Thymus (tissue), 11 donors: Measurements from ENCODE around the gene FNBP1L. TPM values are rescaled to one million over a fixed set of nuclear protein-coding genes. Genes with fewer than 3 reads are reported as not detected.
"Not testable (repeated sequence)": the region's sequence is repeated elsewhere in the genome, so short reads cannot be mapped to it uniquely, and the experiment has no call there.

Source experiments
- DNase-seq, 9 donors: peaks; one replicate each; pipeline ENCODE4 v3.0.0-alpha.2; 2013; ENCODE audit warnings: low spot score in 9 of 9, low read depth in 6 of 9, missing footprints in 1 of 9
- H3K27ac ChIP-seq, 2 donors: one replicate each; pipeline ENCODE4 v1.5.1; 2013; ENCODE audit warnings: control low read depth in 1 of 2, low read depth in 1 of 2, low read length in 1 of 2, mild to moderate bottlenecking in 1 of 2, moderate library complexity in 1 of 2
- H3K27me3 ChIP-seq, 2 donors: one replicate each; pipeline ENCODE4 v1.5.1; 2013; ENCODE audit warnings: low read length in 1 of 2; ENCODE audit not compliant: control insufficient read depth in 2 of 2, insufficient read depth in 1 of 2
- H3K36me3 ChIP-seq, 2 donors: one replicate each; pipeline ENCODE4 v1.5.1; 2013; ENCODE audit warnings: low read length in 1 of 2, mild to moderate bottlenecking in 1 of 2, moderate library complexity in 1 of 2; ENCODE audit not compliant: control insufficient read depth in 2 of 2, insufficient read depth in 2 of 2
- H3K4me1 ChIP-seq, 2 donors: one replicate each; pipeline ENCODE4 v1.5.1; 2013; ENCODE audit warnings: low read length in 2 of 2; ENCODE audit not compliant: control insufficient read depth in 2 of 2, insufficient read depth in 2 of 2
- H3K4me3 ChIP-seq, 2 donors: one replicate each; pipeline ENCODE4 v1.5.1; 2013; ENCODE audit warnings: low read length in 2 of 2, control low read depth in 1 of 2, mild to moderate bottlenecking in 1 of 2
- H3K9me3 ChIP-seq, 2 donors: one replicate each; pipeline ENCODE4 v1.5.1; 2013; ENCODE audit warnings: low read length in 1 of 2, mild to moderate bottlenecking in 1 of 2; ENCODE audit not compliant: control insufficient read depth in 2 of 2, insufficient read depth in 1 of 2
- WGBS: extraction: QIAGEN DNeasy Blood & Tissue Kit; methylation state at CpG from one replicate; pipeline ENCODE4 v1.1.7; 2013; 5-methylcytosine and 5-hydroxymethylcytosine counted together
- polyA plus RNA-seq: library from polyadenylated mRNA; stranded (reverse); fragments of 200-250 nt; gene quantifications from one replicate; pipeline ENCODE4 v1.2.3, GENCODE V29; 2013
- total RNA-seq: library from RNA; stranded (reverse); fragments of 120-200 nt; gene quantifications from one replicate; pipeline ENCODE4 v1.2.4, GENCODE V29; 2013
- donor health status: healthy.

The FNBP1L gene
- total and polyA plus RNA-seq, 2 donors: 8.9 to 13.1 TPM

DNA sequence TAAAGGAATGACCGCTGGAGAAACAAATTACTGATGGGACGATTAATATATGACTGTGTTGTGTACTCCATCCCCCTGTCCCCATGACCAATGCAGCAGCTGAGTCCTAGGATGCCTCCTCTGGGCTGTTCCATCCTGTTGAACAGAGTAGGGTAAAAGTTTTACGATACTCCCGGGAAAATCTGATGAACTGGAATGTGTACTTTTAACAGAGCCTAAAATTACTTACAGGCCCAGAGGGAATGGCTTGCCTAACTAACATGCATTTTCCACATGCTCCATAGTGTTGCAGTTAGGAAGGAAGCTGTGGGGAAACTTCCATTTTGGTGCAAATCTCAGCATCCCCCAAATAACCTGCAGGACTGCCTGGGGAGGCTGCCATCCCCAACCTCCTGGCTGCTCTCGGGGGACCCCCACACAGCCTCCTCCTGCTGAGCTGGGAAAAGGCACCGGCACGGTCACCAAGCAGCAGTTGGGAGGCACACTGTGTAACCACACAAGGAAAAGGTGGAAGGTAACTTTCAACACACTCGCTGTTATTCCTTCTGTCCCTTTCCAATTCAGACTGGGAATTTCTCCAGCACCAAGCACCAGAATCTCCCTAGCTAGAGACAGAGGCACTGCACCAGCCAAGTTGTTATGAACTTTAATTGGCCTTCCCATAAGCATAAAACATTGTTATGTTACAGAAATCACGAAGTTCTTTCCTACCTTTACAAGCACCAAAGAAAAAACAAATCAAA lies 136.5 kb downstream of the FNBP1L start:
- Histone ChIP-seq H3K36me3 (peaks cover 0 to 6% of the 10 kb centered on the region in 2 donors), H3K27ac (no peak overlapping the region), H3K9me3 (no peaks in the 10 kb centered on the region), H3K27me3 (no peaks in the 10 kb centered on the region), H3K4me1 (peaks cover 0 to 7% of the 10 kb centered on the region in 2 donors), H3K4me3 (no peak overlapping the region)
- no peak for DNase-seq
- WGBS: 85% methylated on average over 9 of the region's 9 CpGs

- H3K27ac ChIP-seq: peak overlapping the region in 1 of 2 donors; percentile 40
- no peak for DNase-seq
- WGBS: 95% methylated on average over 13 of the region's 13 CpGs
- no peak overlapping the region for H3K4me3 ChIP-seq
- no peaks in the 10 kb centered on the region for H3K27me3 ChIP-seq
- peaks cover 0 to 6% of the 10 kb centered on the region in 2 donors for H3K36me3 ChIP-seq
- H3K9me3 ChIP-seq: no peaks in the 10 kb centered on the region
- peaks cover 0 to 7% of the 10 kb centered on the region in 2 donors for H3K4me1 ChIP-seq
Observed at GRCh38 chr1:93585059-93585966, 137.4 kb downstream of the FNBP1L start.

DNA sequence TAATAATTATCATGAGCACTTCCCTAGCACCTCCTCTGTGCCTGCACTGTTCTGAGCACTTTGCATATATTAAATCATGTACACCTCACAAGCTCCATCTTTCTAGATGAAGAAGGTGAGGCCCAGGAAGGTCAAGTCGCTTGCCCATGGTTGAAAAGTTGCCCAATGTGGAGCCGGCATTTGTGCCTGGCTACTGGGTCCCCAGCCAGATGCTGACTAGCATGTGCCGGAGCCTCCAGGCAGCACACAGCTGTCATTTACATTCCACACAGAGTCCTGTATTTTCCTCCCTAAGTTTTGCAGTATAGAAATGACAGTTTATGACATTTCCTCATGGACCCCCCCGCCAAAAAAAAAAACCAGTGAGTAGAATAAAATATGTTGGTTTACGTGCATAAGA lies 139.4 kb downstream of the FNBP1L start:
- H3K27ac ChIP-seq: no peak overlapping the region
- peaks cover 0 to 6% of the 10 kb centered on the region in 2 donors for H3K36me3 ChIP-seq
- no peaks in the 10 kb centered on the region for H3K27me3 ChIP-seq
- WGBS: 97% methylated on average over 5 of the region's 5 CpGs
- H3K4me3 ChIP-seq: no peak overlapping the region
- H3K4me1 ChIP-seq: peaks cover 0 to 18% of the 10 kb centered on the region in 2 donors
- DNase-seq: no peak
- H3K9me3 ChIP-seq: no peaks in the 10 kb centered on the region

GRCh38 chr1:93588206-93588605 lies 140.3 kb downstream of the FNBP1L start:
- peaks cover 0 to 3% of the 10 kb centered on the region in 2 donors for H3K36me3 ChIP-seq
- no peak overlapping the region for H3K4me3 ChIP-seq
- H3K4me1 ChIP-seq: peaks cover 0 to 18% of the 10 kb centered on the region in 2 donors
- H3K27me3 ChIP-seq: no peaks in the 10 kb centered on the region
- WGBS: 38% methylated on average over 6 of the region's 6 CpGs
- H3K9me3 ChIP-seq: no peaks in the 10 kb centered on the region
- H3K27ac ChIP-seq: peak overlapping the region in 1 of 2 donors; percentile 15
- DNase-seq: no peak

DNA sequence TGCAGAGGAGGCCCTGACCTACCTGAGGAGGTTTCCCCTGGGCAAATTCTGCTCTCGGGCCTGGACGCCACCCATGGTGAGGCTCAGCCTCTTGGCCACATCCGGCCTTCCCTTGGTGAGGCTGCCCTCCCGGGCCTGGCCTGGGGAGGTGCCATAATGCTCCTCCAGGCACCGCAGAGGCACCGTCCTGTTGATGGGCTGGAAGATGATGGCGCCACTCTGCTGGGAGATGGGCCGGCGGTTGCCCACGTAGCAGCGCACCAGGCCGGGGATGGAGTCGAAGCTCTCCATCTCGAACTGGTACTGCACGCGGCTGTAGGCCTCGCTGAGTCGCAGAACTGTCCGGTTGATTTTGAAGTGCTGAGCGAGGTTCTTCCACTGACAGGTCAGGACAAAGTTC lies 141.0 kb downstream of the FNBP1L start:
- H3K4me3 ChIP-seq: no peak overlapping the region
- H3K36me3 ChIP-seq: peaks cover 0 to 3% of the 10 kb centered on the region in 2 donors
- H3K27ac ChIP-seq: no peak overlapping the region
- peaks cover 0 to 18% of the 10 kb centered on the region in 2 donors for H3K4me1 ChIP-seq
- WGBS: 97% methylated on average over 20 of the region's 20 CpGs
- H3K27me3 ChIP-seq: no peaks in the 10 kb centered on the region
- DNase-seq: no peak
- no peaks in the 10 kb centered on the region for H3K9me3 ChIP-seq

DNA sequence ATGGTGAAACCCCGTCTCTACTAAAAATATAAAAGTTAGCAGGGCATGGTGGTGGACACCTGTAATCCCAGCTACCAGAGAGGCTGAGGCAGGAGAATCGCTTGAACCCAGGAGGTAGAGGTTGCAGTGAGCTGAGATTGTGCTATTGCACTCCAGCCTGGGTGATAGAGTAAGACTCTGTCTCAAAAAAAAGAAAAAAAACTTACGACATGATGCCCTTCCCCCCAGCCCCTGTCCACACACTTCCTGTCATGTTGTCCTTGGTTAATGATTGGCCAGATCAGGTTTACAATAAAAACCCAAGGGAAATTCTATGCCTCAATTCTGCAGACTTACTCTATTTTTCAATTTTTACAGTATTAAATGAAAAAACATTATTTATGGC lies 143.4 kb downstream of the FNBP1L start:
- Histone ChIP-seq H3K4me1 (peaks cover 0 to 16% of the 10 kb centered on the region in 2 donors), H3K27ac (peak overlapping the region in 1 of 2 donors; percentile 31)
- H3K27me3 ChIP-seq, H3K4me3 ChIP-seq, H3K36me3 ChIP-seq, H3K9me3 ChIP-seq, DNase-seq: not testable (repeated sequence)
- 65% methylated on average over 3 of the region's 3 CpGs for WGBS

- Histone ChIP-seq H3K27ac (peak overlapping the region; percentile 31 to 58), H3K4me3 (no peak overlapping the region), H3K9me3 (no peaks in the 10 kb centered on the region), H3K4me1 (peaks cover 0 to 17% of the 10 kb centered on the region in 2 donors), H3K36me3 (peaks cover 0 to 3% of the 10 kb centered on the region in 2 donors), H3K27me3 (no peaks in the 10 kb centered on the region)
- peak in 5 of 9 donors; percentile 10 to 50 (median 10) for DNase-seq
- 11% methylated on average over 17 of the region's 17 CpGs for WGBS
Observed at GRCh38 chr1:93591676-93592550, 144.0 kb downstream of the FNBP1L start.

DNA sequence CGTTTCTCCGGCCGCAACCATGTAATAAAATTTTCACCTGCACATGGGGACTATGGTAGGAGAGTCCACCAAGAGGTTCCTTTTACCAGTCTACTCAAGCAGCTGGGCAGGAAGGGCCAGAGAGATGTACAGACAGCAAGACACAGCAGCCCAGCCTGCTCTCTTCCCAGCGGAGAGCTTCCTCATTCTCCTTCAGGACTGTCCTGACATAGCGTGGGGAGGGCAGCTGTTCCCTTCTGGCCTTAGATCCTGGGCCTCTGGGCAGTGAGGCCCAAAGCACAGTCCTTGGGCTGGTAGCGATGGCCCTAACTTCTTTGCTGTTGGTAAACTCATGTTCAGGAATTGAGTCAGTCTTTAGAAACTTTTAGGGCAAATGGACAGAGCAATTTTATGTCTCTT lies 144.6 kb downstream of the FNBP1L start:
- H3K4me1 ChIP-seq: peaks cover 0 to 17% of the 10 kb centered on the region in 2 donors
- no peaks in the 10 kb centered on the region for H3K27me3 ChIP-seq
- 94% methylated on average over 6 of the region's 6 CpGs for WGBS
- peaks cover 0 to 3% of the 10 kb centered on the region in 2 donors for H3K36me3 ChIP-seq
- H3K4me3 ChIP-seq: no peak overlapping the region
- no peak for DNase-seq
- no peaks in the 10 kb centered on the region for H3K9me3 ChIP-seq
- H3K27ac ChIP-seq: peak overlapping the region in 1 of 2 donors; percentile 58
